B cell (primary cell): ENCODE data around the gene GPR146. TPM values are rescaled to one million over a fixed set of nuclear protein-coding genes. Genes with fewer than 3 reads are reported as not detected.

Experiments
- ATAC-seq: fragments of 200-7000 bp; cut with Tn5 transposase; one replicate; pipeline ENCODE4 v1.10.0; 2021; ENCODE audit warnings: low read depth, mild to moderate bottlenecking, moderate number of reproducible peaks, moderate library complexity
- CTCF ChIA-PET: fragments of 350-600 bp; sonication (Branson Sonifier 250); formaldehyde crosslinking; loops from one replicate; lab custom pipeline; 2021; ENCODE audit warnings: antibody characterized with exemption, inconsistent platforms; lab: Charles Lee
- POLR2A ChIA-PET: fragments of 350-600 bp; sonication (Branson Sonifier 250); formaldehyde crosslinking; loops from one replicate; lab custom pipeline; 2021; ENCODE audit warnings: antibody characterized with exemption; lab: Charles Lee
- DNase-seq: peaks from one replicate; pipeline ENCODE4 v3.0.0; 2013
- H2AFZ ChIP-seq: 2 replicates; pipeline ENCODE4 v1.6.1; 2012; ENCODE audit warnings: mild to moderate bottlenecking, low read depth, low read length; ENCODE audit not compliant: insufficient read depth, poor library complexity, severe bottlenecking
- H3K27ac ChIP-seq, 2 donors: 1 replicate in 1 of 2; 2 replicates in 1 of 2; pipeline ENCODE4 v1.5.1; 2012 to 2013; ENCODE audit warnings: low read length in 2 of 2, mild to moderate bottlenecking in 2 of 2, moderate library complexity in 1 of 2
- H3K27me3 ChIP-seq, 4 experiments: fragments of 200-600 bp in 1 of 4; sonication (generic) in 1 of 4; replicated peaks in 1 of 4; 1 replicate in 2 of 4; 2 replicates in 2 of 4; pipeline versions ENCODE4 v1.6.1 to v1.7.0; 2013 to 2016; ENCODE audit warnings: low read length in 3 of 4, mild to moderate bottlenecking in 2 of 4, mixed read lengths in 1 of 4, moderate library complexity in 1 of 4; ENCODE audit not compliant: insufficient read depth in 4 of 4, control insufficient read depth in 3 of 4; ENCODE audit errors: control extremely low read depth in 1 of 4
- H3K36me3 ChIP-seq, 2 experiments: replicated peaks in 1 of 2; 1 replicate in 1 of 2; 2 replicates in 1 of 2; pipeline versions ENCODE4 v1.6.1 to v1.7.1; 2013; ENCODE audit warnings: low read length in 1 of 2; ENCODE audit not compliant: insufficient read depth in 2 of 2, control insufficient read depth in 1 of 2; ENCODE audit errors: control extremely low read depth in 1 of 2, extremely low read depth in 1 of 2
- H3K4me1 ChIP-seq, 2 donors: fragments of 200-600 bp in 1 of 2; sonication (generic) in 1 of 2; 1 replicate in 1 of 2; 2 replicates in 1 of 2; pipeline versions ENCODE4 v1.5.1 to v1.6.1; 2013 to 2017; ENCODE audit warnings: low read length in 2 of 2; ENCODE audit not compliant: control insufficient read depth in 2 of 2, insufficient read depth in 2 of 2
- H3K4me2 ChIP-seq: replicated peaks from 2 replicates; pipeline ENCODE3; 2012; ENCODE audit warnings: mild to moderate bottlenecking, low read depth, low read length; ENCODE audit not compliant: poor library complexity, severe bottlenecking
- H3K4me3 ChIP-seq, 5 experiments: fragments of 200-600 bp in 1 of 5; sonication (generic) in 1 of 5; 1 replicate in 3 of 5; 2 replicates in 2 of 5; pipeline versions ENCODE4 v1.5.1 to v1.7.0; 2011 to 2016; ENCODE audit warnings: low read length in 4 of 5, mild to moderate bottlenecking in 4 of 5, low read depth in 2 of 5, control low read depth in 1 of 5, moderate library complexity in 1 of 5; ENCODE audit not compliant: insufficient read depth in 1 of 5; ENCODE audit errors: control extremely low read depth in 1 of 5, extremely low read depth in 1 of 5
- H3K79me2 ChIP-seq: fragments of 200-600 bp; sonication (generic); one replicate; pipeline ENCODE4 v1.6.0; 2016; ENCODE audit warnings: low read length; ENCODE audit not compliant: control insufficient read depth, insufficient read depth
- H3K9ac ChIP-seq: fragments of 200-600 bp; sonication (generic); 2 replicates; pipeline ENCODE4 v1.6.1; 2017; ENCODE audit warnings: mild to moderate bottlenecking, low read length, moderate library complexity
- H3K9me3 ChIP-seq, 3 donors: one replicate each; pipeline versions ENCODE4 v1.6.1 to v1.7.1; 2013; ENCODE audit warnings: low read length in 2 of 3; ENCODE audit not compliant: control insufficient read depth in 2 of 3, insufficient read depth in 1 of 3; ENCODE audit errors: control extremely low read depth in 1 of 3
- H4K20me1 ChIP-seq: 2 replicates; pipeline ENCODE4 v1.6.0; 2012; ENCODE audit warnings: mild to moderate bottlenecking, low read length; ENCODE audit not compliant: insufficient read depth, control insufficient read depth, poor library complexity, severe bottlenecking
- H3K27ac Mint-ChIP-seq: one replicate; pipeline ENCODE4 v1.8.0; 2021; ENCODE audit warnings: mixed read lengths
- H3K27me3 Mint-ChIP-seq: one replicate; pipeline ENCODE4 v1.8.0; 2021; ENCODE audit warnings: mixed read lengths
- H3K4me1 Mint-ChIP-seq: one replicate; pipeline ENCODE4 v1.8.0; 2021; ENCODE audit warnings: mixed read lengths
- H3K4me3 Mint-ChIP-seq: one replicate; pipeline ENCODE4 v1.8.0; 2021; ENCODE audit warnings: mixed read lengths
- H3K9me3 Mint-ChIP-seq: one replicate; pipeline ENCODE4 v1.8.0; 2022; ENCODE audit warnings: mixed read lengths; ENCODE audit not compliant: insufficient read depth
- CTCF ChIP-seq: fragments of 200-600 bp; IDR thresholded peaks from one replicate; pipeline ENCODE4 v1.8.0; 2022; ENCODE audit warnings: antibody characterized with exemption, mild to moderate bottlenecking
- EZH2 ChIP-seq: IDR thresholded peaks from 2 replicates; pipeline ENCODE4 v1.6.1; 2012; ENCODE audit warnings: borderline replicate concordance, low read depth, mild to moderate bottlenecking, moderate library complexity, low read length; ENCODE audit not compliant: insufficient read depth, poor library complexity, severe bottlenecking
- WGBS: methylation state at CpG from one replicate; pipeline ENCODE4 v1.1.5; 2013; ENCODE audit warnings: missing lambda C conversion rate; ENCODE audit not compliant: insufficient coverage; 5-methylcytosine and 5-hydroxymethylcytosine counted together
- intact Hi-C: fragments of 100-400 bp; cut with micrococcal nuclease; formaldehyde crosslinking; loops from one replicate; pipeline ENCODE4 v1.10.0; 2022
- polyA plus RNA-seq: library from polyadenylated mRNA; depleted of rRNA; stranded (reverse); fragments of >200 nt; gene quantifications from 2 replicates; pipeline ENCODE4 v1.2.3, GENCODE V29; 2012
- total RNA-seq, 2 donors: library from RNA; stranded (reverse); fragments of 120-200 nt in 1 of 2; gene quantifications; 1 replicate in 1 of 2; 2 replicates in 1 of 2; pipeline versions ENCODE4 v1.2.3 to v1.2.4, GENCODE V29; 2013 to 2022

GPR146 gene
- total and polyA plus RNA-seq, 2 donors (not counting 1 experiment from before 2014, with no cell fraction given) = 4.2 to 45.4 TPM

- Histone ChIP-seq H3K4me3 (no peak overlapping the region), H3K79me2 (peaks cover 92% of the 10 kb centered on the region), H3K4me2 (no peak overlapping the region), H3K9ac (no peak overlapping the region), H4K20me1 (peaks cover 92% of the 10 kb centered on the region), H2AFZ (no peak overlapping the region), H3K9me3 (peaks cover 0 to 8% (median 0%) of the 10 kb centered on the region in 3 donors), H3K27me3 (no peaks in the 10 kb centered on the region), H3K27ac (no peak overlapping the region), H3K36me3 (peaks cover 0 to 19% of the 10 kb centered on the region in 2 experiments), H3K4me1 (peaks cover 17 to 29% of the 10 kb centered on the region in 2 donors)
- Mint-ChIP-seq H3K27me3 (no peaks in the 10 kb centered on the region), H3K9me3 (no peaks in the 10 kb centered on the region), H3K27ac (no peak overlapping the region), H3K4me3 (no peak overlapping the region), H3K4me1 (peaks cover 58% of the 10 kb centered on the region)
- intact Hi-C loops = no loop called here
- TF ChIP-seq EZH2 = no peak
- no peak for TF ChIP-seq CTCF
- DNase-seq (no peak), ATAC-seq (no peak)
- ChIA-PET CTCF (no interaction called here), POLR2A (no interaction called here)
- 87% methylated on average over 25 of the region's 28 CpGs for WGBS
Measured at GRCh38 chr7:1015196-1016121, 28.9 kb upstream of the GPR146 start.
